Liver (tissue), 9 donors: Measurements from ENCODE around the gene KIRREL3. TPM values are rescaled to one million over a fixed set of nuclear protein-coding genes. Genes with fewer than 3 reads are reported as not detected.

Experiments
- DNase-seq: peaks from one replicate; pipeline ENCODE4 v3.0.0-alpha.2; 2017; ENCODE audit warnings: low spot score
- H3K27ac ChIP-seq, 2 donors: one replicate each; pipeline ENCODE4 v1.7.0; 2013; ENCODE audit warnings: inconsistent platforms in 2 of 2, low read length in 2 of 2, control low read depth in 1 of 2, low read depth in 1 of 2, mild to moderate bottlenecking in 1 of 2
- H3K27me3 ChIP-seq, 4 donors: one replicate each; pipeline versions ENCODE4 v1.6.1 to v1.7.0; 2013; ENCODE audit warnings: low read length in 3 of 4, inconsistent platforms in 1 of 4, mild to moderate bottlenecking in 1 of 4, moderate library complexity in 1 of 4; ENCODE audit not compliant: control insufficient read depth in 4 of 4, insufficient read depth in 4 of 4
- H3K36me3 ChIP-seq, 4 donors: one replicate each; pipeline versions ENCODE4 v1.6.1 to v1.7.0; 2013; ENCODE audit warnings: low read length in 3 of 4, mild to moderate bottlenecking in 3 of 4, low read depth in 1 of 4, moderate library complexity in 1 of 4; ENCODE audit not compliant: control insufficient read depth in 4 of 4, insufficient read depth in 3 of 4
- H3K4me1 ChIP-seq, 4 donors: one replicate each; pipeline versions ENCODE4 v1.6.1 to v1.7.0; 2013; ENCODE audit warnings: low read length in 3 of 4, mild to moderate bottlenecking in 3 of 4, moderate library complexity in 1 of 4; ENCODE audit not compliant: control insufficient read depth in 4 of 4, insufficient read depth in 4 of 4
- H3K4me3 ChIP-seq, 3 donors: one replicate each; pipeline versions ENCODE4 v1.6.1 to v1.7.0; 2013; ENCODE audit warnings: low read length in 3 of 3, control low read depth in 1 of 3, low read depth in 1 of 3, mild to moderate bottlenecking in 1 of 3
- H3K9ac ChIP-seq, 2 donors: one replicate each; pipeline ENCODE4 v1.7.0; 2013; ENCODE audit warnings: low read length in 2 of 2, mild to moderate bottlenecking in 2 of 2, moderate library complexity in 2 of 2, control low read depth in 1 of 2, low read depth in 1 of 2
- H3K9me3 ChIP-seq, 4 donors: one replicate each; pipeline versions ENCODE4 v1.6.1 to v1.7.0; 2013; ENCODE audit warnings: low read length in 3 of 4; ENCODE audit not compliant: control insufficient read depth in 4 of 4
- FOXA1 ChIP-seq: IDR thresholded peaks from 2 replicates; pipeline ENCODE4 v1.6.1; 2016; ENCODE audit warnings: antibody characterized with exemption
- FOXA2 ChIP-seq: IDR thresholded peaks from 2 replicates; pipeline ENCODE4 v1.6.1; 2016; ENCODE audit warnings: antibody characterized with exemption
- GABPA ChIP-seq, 2 donors: IDR thresholded peaks in 1 of 2; conservative IDR thresholded peaks in 1 of 2; 2 replicates each; pipeline ENCODE4 v1.6.1; 2016; ENCODE audit warnings: antibody characterized with exemption in 2 of 2, mild to moderate bottlenecking in 1 of 2, moderate library complexity in 1 of 2
- HNF4G ChIP-seq: IDR thresholded peaks from 2 replicates; pipeline ENCODE4 v1.6.1; 2016; ENCODE audit warnings: antibody characterized with exemption
- MAX ChIP-seq: IDR thresholded peaks from 2 replicates; pipeline ENCODE4 v1.6.1; 2016; ENCODE audit warnings: antibody characterized with exemption
- REST ChIP-seq: IDR thresholded peaks from 2 replicates; pipeline ENCODE4 v1.6.1; 2016; ENCODE audit warnings: antibody characterized with exemption, mild to moderate bottlenecking
- SP1 ChIP-seq: IDR thresholded peaks from 2 replicates; pipeline ENCODE4 v1.6.1; 2018; ENCODE audit warnings: antibody characterized with exemption, mild to moderate bottlenecking
- YY1 ChIP-seq: IDR thresholded peaks from 2 replicates; pipeline ENCODE4 v1.6.1; 2016; ENCODE audit warnings: antibody characterized with exemption, mild to moderate bottlenecking
- WGBS: extraction: QIAGEN DNeasy Blood & Tissue Kit; methylation state at CpG from one replicate; pipeline ENCODE4 v1.1.7; 2013; 5-methylcytosine and 5-hydroxymethylcytosine counted together
- polyA plus RNA-seq, 2 donors: library from polyadenylated mRNA; stranded (reverse) in 1 of 2; unstranded in 1 of 2; fragments of 200-250 nt in 1 of 2; fragments of >200 nt in 1 of 2; fragmentation: Nextera tagmentation in 1 of 2; extraction: Ambion mirVana in 1 of 2; gene quantifications; one replicate each; pipeline versions ENCODE4 v1.2.1 to v1.2.3, GENCODE V29; 2013 to 2015
- total RNA-seq, 2 donors: library from RNA; depleted of rRNA; stranded (reverse); fragments of >200 nt; gene quantifications; one replicate each; pipeline ENCODE4 v1.2.3, GENCODE V29; 2014
- donor health status: healthy.
- donor health status: healthy.
- donor health status: healthy.
- donor health status: healthy.
- donor health status: healthy.

Gene KIRREL3
- total and polyA plus RNA-seq, 4 donors = 0.03 to 0.29 (median 0.08) TPM; not detected in 1

GRCh38 chr11:126857860-126858808 is 142.4 kb downstream of the KIRREL3 start:
- no peak for DNase-seq
- no peak for TF ChIP-seq GABPA (IDR thresholded peaks at IDR 0.05 in 1 of 2, conservative IDR thresholded peaks at IDR 0.05 in 1 of 2)
- no peak for TF ChIP-seq FOXA2
- TF ChIP-seq MAX = no peak
- no peak for TF ChIP-seq YY1
- TF ChIP-seq FOXA1 = no peak
- TF ChIP-seq SP1 = no peak
- TF ChIP-seq HNF4G = no peak
- WGBS = 78% methylated on average over 9 of the region's 9 CpGs

GRCh38 chr11:126855536-126855935 is 145.0 kb downstream of the KIRREL3 start:
- DNase-seq = no peak
- TF ChIP-seq REST = no peak

More at GRCh38 chr11:126857860-126858808, 142.4 kb downstream of the KIRREL3 start:
- Histone ChIP-seq H3K27me3 (peaks cover 0 to 6% (median 0%) of the 10 kb centered on the region in 4 donors), H3K9ac (no peak overlapping the region), H3K36me3 (no peaks in the 10 kb centered on the region), H3K9me3 (peaks cover 0 to 3% (median 0%) of the 10 kb centered on the region in 4 donors), H3K4me3 (no peak overlapping the region), H3K4me1 (no peaks in the 10 kb centered on the region), H3K27ac (no peak overlapping the region)

GRCh38 chr11:126853732-126854131 is 146.8 kb downstream of the KIRREL3 start:
- no peak overlapping the region for H3K9ac ChIP-seq
- no peaks in the 10 kb centered on the region for H3K4me1 ChIP-seq
- 72% methylated on average over 2 of the region's 2 CpGs for WGBS
- no peak for TF ChIP-seq REST
- H3K27ac ChIP-seq = no peak overlapping the region
- no peaks in the 10 kb centered on the region for H3K36me3 ChIP-seq
- no peak overlapping the region for H3K4me3 ChIP-seq
- no peak for DNase-seq
- H3K27me3 ChIP-seq = no peaks in the 10 kb centered on the region
- H3K9me3 ChIP-seq = no peaks in the 10 kb centered on the region

More at GRCh38 chr11:126855536-126855935, 145.0 kb downstream of the KIRREL3 start:
- Histone ChIP-seq H3K4me3 (no peak overlapping the region), H3K36me3 (no peaks in the 10 kb centered on the region), H3K9me3 (peaks cover 0 to 3% (median 0%) of the 10 kb centered on the region in 4 donors), H3K27ac (no peak overlapping the region), H3K27me3 (no peaks in the 10 kb centered on the region), H3K4me1 (no peaks in the 10 kb centered on the region), H3K9ac (no peak overlapping the region)
